Erythroblast (primary cell): ENCODE results near the gene RABGGTA.

Source experiments
- GATA1 ChIP-seq: IDR thresholded peaks from 2 replicates; pipeline ENCODE4 v1.6.1; 2011; ENCODE audit warnings: low read depth, mild to moderate bottlenecking, control low read depth, low read length, moderate library complexity
- POLR2A ChIP-seq: IDR thresholded peaks from 2 replicates; pipeline ENCODE4 v1.6.1; 2011; ENCODE audit warnings: mild to moderate bottlenecking, low read length

- TF ChIP-seq POLR2A (no peak), GATA1 (no peak)
Observed at GRCh38 chr14:24250354-24250753, 21.0 kb downstream of the RABGGTA start.
